ENCODE results near the gene STPG3. TPM values are rescaled to one million over a fixed set of nuclear protein-coding genes. Genes with fewer than 3 reads are reported as not detected.
A peak's percentile ranks its signal among the peaks of the same experiment; 100 is the strongest.

The STPG3 gene
- total and polyA plus RNA-seq, 2 of the 13 experiments (the other 11 are each of a cell fraction or from before 2014, with no cell fraction given): not detected

DNA sequence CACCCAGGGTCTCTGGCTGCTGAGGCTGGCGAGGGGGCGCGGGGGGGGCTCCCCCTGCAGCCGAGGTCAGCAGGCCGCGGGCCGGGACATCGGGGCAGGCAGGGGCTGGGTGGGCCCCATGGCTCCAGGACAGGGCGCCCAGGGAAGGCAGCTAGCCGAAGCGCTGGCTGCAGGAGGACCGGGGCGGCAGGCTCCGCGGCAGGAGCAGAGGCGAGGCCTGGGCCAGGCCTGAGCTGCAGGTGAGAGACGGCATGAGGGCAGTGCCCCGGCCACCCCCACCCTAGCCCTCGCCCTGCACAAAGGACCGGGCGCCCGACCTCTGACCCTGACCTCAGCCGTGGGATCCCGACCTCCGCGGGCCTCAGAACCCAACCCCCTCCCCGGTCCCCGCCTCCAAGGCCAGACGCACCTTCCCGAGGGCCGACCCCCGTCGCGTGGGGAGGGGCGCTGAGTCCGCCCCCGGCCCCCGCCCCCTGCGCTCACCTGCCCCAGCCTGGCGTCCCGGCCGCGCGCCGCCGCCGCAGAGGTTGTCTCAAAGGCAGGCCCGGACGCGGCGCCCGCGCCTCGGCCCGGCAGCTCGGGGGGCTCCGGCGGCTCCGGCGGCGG lies 29.5 kb upstream of the STPG3 start (continued):
- no peak for TF ChIP-seq CHD4 (IDR thresholded peaks at IDR 0.05; ENCODE audit: borderline replicate concordance, low read length)
- TF ChIP-seq, protein P1, sequence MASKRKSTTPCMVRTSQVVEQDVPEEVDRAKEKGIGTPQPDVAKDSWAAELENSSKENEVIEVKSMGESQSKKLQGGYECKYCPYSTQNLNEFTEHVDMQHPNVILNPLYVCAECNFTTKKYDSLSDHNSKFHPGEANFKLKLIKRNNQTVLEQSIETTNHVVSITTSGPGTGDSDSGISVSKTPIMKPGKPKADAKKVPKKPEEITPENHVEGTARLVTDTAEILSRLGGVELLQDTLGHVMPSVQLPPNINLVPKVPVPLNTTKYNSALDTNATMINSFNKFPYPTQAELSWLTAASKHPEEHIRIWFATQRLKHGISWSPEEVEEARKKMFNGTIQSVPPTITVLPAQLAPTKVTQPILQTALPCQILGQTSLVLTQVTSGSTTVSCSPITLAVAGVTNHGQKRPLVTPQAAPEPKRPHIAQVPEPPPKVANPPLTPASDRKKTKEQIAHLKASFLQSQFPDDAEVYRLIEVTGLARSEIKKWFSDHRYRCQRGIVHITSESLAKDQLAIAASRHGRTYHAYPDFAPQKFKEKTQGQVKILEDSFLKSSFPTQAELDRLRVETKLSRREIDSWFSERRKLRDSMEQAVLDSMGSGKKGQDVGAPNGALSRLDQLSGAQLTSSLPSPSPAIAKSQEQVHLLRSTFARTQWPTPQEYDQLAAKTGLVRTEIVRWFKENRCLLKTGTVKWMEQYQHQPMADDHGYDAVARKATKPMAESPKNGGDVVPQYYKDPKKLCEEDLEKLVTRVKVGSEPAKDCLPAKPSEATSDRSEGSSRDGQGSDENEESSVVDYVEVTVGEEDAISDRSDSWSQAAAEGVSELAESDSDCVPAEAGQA (IDR thresholded peaks at IDR 0.05; ENCODE audit: low read depth): no peak
- TF ChIP-seq, protein P1 (CRISPR knock-in tag; IDR thresholded peaks at IDR 0.05; ENCODE audit: borderline replicate concordance): no peak
- TF ChIP-seq NAIF1 (CRISPR knock-in tag; IDR thresholded peaks at IDR 0.05; ENCODE audit: borderline replicate concordance): no peak
- TF ChIP-seq, protein P2, sequence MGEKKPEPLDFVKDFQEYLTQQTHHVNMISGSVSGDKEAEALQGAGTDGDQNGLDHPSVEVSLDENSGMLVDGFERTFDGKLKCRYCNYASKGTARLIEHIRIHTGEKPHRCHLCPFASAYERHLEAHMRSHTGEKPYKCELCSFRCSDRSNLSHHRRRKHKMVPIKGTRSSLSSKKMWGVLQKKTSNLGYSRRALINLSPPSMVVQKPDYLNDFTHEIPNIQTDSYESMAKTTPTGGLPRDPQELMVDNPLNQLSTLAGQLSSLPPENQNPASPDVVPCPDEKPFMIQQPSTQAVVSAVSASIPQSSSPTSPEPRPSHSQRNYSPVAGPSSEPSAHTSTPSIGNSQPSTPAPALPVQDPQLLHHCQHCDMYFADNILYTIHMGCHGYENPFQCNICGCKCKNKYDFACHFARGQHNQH (CRISPR knock-in tag; IDR thresholded peaks at IDR 0.05): no peak
- TF ChIP-seq ZNF747 (CRISPR knock-in tag; IDR thresholded peaks at IDR 0.05; ENCODE audit: borderline replicate concordance): no peak
- TF ChIP-seq, protein P3, sequence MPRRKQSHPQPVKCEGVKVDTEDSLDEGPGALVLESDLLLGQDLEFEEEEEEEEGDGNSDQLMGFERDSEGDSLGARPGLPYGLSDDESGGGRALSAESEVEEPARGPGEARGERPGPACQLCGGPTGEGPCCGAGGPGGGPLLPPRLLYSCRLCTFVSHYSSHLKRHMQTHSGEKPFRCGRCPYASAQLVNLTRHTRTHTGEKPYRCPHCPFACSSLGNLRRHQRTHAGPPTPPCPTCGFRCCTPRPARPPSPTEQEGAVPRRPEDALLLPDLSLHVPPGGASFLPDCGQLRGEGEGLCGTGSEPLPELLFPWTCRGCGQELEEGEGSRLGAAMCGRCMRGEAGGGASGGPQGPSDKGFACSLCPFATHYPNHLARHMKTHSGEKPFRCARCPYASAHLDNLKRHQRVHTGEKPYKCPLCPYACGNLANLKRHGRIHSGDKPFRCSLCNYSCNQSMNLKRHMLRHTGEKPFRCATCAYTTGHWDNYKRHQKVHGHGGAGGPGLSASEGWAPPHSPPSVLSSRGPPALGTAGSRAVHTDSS (CRISPR knock-in tag; conservative IDR thresholded peaks at IDR 0.05): no peak
- no peak for TF ChIP-seq SIN3A (IDR thresholded peaks at IDR 0.05; ENCODE audit: borderline replicate concordance, low read depth, low read length)
- no peak for TF ChIP-seq RNF2 (conservative IDR thresholded peaks at IDR 0.05; ENCODE audit: low read depth)
- TF ChIP-seq, protein P4, sequence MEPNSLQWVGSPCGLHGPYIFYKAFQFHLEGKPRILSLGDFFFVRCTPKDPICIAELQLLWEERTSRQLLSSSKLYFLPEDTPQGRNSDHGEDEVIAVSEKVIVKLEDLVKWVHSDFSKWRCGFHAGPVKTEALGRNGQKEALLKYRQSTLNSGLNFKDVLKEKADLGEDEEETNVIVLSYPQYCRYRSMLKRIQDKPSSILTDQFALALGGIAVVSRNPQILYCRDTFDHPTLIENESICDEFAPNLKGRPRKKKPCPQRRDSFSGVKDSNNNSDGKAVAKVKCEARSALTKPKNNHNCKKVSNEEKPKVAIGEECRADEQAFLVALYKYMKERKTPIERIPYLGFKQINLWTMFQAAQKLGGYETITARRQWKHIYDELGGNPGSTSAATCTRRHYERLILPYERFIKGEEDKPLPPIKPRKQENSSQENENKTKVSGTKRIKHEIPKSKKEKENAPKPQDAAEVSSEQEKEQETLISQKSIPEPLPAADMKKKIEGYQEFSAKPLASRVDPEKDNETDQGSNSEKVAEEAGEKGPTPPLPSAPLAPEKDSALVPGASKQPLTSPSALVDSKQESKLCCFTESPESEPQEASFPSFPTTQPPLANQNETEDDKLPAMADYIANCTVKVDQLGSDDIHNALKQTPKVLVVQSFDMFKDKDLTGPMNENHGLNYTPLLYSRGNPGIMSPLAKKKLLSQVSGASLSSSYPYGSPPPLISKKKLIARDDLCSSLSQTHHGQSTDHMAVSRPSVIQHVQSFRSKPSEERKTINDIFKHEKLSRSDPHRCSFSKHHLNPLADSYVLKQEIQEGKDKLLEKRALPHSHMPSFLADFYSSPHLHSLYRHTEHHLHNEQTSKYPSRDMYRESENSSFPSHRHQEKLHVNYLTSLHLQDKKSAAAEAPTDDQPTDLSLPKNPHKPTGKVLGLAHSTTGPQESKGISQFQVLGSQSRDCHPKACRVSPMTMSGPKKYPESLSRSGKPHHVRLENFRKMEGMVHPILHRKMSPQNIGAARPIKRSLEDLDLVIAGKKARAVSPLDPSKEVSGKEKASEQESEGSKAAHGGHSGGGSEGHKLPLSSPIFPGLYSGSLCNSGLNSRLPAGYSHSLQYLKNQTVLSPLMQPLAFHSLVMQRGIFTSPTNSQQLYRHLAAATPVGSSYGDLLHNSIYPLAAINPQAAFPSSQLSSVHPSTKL (CRISPR knock-in tag; IDR thresholded peaks at IDR 0.05): peak; percentile 16; the same call in 1 of the 2 replicates
- TF ChIP-seq ZNF446 (CRISPR knock-in tag; IDR thresholded peaks at IDR 0.05): no peak
- no peak for TF ChIP-seq ZNF101 (CRISPR knock-in tag; IDR thresholded peaks at IDR 0.05; ENCODE audit: borderline replicate concordance, low read depth)
- no peak for TF ChIP-seq REXO4 (CRISPR knock-in tag; IDR thresholded peaks at IDR 0.05; ENCODE audit: borderline replicate concordance)
- TF ChIP-seq, protein P5, sequence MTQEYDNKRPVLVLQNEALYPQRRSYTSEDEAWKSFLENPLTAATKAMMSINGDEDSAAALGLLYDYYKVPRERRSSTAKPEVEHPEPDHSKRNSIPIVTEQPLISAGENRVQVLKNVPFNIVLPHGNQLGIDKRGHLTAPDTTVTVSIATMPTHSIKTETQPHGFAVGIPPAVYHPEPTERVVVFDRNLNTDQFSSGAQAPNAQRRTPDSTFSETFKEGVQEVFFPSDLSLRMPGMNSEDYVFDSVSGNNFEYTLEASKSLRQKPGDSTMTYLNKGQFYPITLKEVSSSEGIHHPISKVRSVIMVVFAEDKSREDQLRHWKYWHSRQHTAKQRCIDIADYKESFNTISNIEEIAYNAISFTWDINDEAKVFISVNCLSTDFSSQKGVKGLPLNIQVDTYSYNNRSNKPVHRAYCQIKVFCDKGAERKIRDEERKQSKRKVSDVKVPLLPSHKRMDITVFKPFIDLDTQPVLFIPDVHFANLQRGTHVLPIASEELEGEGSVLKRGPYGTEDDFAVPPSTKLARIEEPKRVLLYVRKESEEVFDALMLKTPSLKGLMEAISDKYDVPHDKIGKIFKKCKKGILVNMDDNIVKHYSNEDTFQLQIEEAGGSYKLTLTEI (CRISPR knock-in tag; conservative IDR thresholded peaks at IDR 0.05): no peak

Measured in HepG2 (cell line).